Fibroblast of gingiva (primary cell): ENCODE measurements around the gene MRPS15.

Experiments
- DNase-seq: peaks from one replicate; pipeline ENCODE4 v3.0.0-alpha.2; 2011; ENCODE audit warnings: low read depth

The MRPS15 gene

DNA sequence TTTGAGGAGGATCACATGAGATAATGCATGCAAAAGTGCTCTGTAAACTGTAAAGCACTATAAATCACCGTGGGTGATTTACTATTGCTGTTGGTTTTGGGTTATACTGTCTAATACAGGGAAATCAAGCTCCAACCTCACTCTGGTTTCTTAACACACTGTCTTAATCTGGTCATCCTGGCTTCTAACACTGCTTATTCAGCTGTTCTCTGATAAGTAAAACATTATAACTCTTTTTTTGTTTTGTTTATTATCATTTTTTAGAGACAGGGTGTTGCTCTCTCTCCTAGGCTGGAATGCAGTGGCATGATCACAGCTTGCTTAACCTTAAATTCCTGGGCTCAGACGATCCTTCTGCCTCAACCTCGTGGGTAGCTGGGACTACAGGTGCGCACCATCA is 44.6 kb downstream of the MRPS15 start:
- peak; percentile 44 for DNase-seq

- no peak for DNase-seq
Observed at GRCh38 chr1:36419140-36419539, 45.0 kb downstream of the MRPS15 start.

DNA sequence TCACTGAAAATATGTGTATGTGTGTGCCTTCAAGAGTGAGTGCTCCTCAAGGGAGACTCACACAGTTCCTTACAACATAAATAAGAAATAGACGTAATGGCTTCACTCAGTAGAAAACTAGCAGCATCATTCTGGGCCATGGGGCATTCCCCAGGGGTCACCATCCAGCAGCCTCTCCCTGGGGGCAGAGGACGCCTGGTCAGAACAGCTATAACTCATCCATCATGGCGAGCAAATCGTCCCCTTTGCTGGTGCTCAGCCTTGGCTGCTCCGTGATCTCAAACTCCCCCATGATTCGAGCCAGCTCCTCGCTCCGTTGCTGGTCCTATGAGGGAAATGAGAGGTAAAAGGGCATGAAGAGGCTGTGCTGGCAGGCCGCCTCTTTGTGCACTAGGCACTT is 46.3 kb downstream of the MRPS15 start:
- DNase-seq, result no peak

GRCh38 chr1:36415661-36416326 is 48.4 kb downstream of the MRPS15 start:
- no peak for DNase-seq

- DNase-seq, result no peak
Observed at GRCh38 chr1:36414384-36414783, 49.8 kb downstream of the MRPS15 start.

DNA sequence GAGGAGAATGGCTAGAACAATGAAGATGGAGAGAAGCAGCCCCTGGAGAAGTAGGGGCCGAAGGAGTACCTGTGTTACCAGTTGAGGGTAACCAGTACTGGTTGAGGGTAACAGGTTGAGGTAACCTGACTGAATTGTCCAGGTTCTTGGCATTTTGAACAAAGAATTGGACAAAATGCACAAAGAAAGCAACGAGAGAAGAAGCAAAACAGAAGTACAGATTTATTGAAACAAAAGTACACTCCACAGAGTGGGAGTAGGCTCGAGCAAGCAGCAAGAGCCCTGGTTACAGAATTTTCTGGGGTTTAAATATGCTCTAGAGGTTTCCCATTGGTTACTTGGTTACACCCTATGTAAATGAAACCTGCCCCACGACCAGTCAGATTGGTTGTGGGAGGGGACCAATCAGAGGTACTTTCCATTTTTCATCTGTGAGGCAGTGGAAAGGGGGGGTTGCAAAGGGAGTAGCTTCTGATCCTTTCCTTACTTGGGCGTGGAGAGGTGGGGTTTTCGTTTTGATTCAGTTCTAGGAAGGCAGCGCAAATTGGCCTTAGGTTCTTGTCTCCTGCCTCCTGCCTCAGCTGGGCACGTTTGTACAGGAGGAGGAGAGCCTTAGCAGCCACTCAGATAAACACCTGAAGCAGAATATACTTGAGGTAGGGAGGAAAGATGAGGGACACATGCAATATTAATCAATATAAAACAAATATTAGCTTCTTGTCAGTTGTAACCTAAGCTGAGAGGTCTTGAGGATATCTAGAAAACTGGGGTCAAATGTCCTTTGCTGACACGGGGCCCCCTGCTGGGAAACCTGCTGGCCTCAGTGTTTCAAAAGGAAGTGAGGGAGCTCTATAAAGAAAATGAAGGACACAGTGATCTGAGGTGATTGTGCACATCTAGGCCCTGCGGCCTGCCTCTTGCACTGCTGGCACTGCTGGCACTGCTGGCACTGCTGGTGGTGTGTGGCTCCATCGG is 52.2 kb downstream of the MRPS15 start:
- DNase-seq, result no peak

GRCh38 chr1:36408479-36408878 is 55.7 kb downstream of the MRPS15 start:
- no peak for DNase-seq

- DNase-seq, result no peak
Observed at GRCh38 chr1:36406440-36406839, 57.7 kb downstream of the MRPS15 start.
